Tibial nerve (tissue), 4 donors: ENCODE measurements around the gene MAPK10. TPM values are rescaled to one million over a fixed set of nuclear protein-coding genes. Genes with fewer than 3 reads are reported as not detected.

Experiments used
- DNase-seq, 2 donors: peaks; one replicate each; pipeline ENCODE4 v3.0.0-alpha.2; 2019; ENCODE audit warnings: low spot score in 2 of 2
- H3K27ac ChIP-seq, 4 donors: fragments of 200-600 bp; sonication (generic) in 3 of 4; one replicate each; pipeline ENCODE4 v1.5.1; 2017 to 2019; ENCODE audit warnings: mild to moderate bottlenecking in 1 of 4
- H3K27me3 ChIP-seq, 2 donors: fragments of 200-600 bp; sonication (generic) in 1 of 2; one replicate each; pipeline versions ENCODE4 v1.5.1 to v1.6.0; 2017 to 2019
- H3K36me3 ChIP-seq, 3 donors: fragments of 200-600 bp; sonication (generic); one replicate each; pipeline ENCODE4 v1.5.1; 2018 to 2019
- H3K4me1 ChIP-seq, 4 donors: fragments of 200-600 bp; sonication (generic) in 3 of 4; one replicate each; pipeline ENCODE4 v1.5.1; 2017 to 2019
- H3K4me3 ChIP-seq, 4 donors: fragments of 200-600 bp; sonication (generic) in 3 of 4; one replicate each; pipeline ENCODE4 v1.5.1; 2017 to 2019; ENCODE audit warnings: mild to moderate bottlenecking in 1 of 4, moderate library complexity in 1 of 4
- H3K9me3 ChIP-seq, 4 donors: fragments of 200-600 bp; sonication (generic) in 3 of 4; one replicate each; pipeline ENCODE4 v1.5.1; 2017 to 2019
- CTCF ChIP-seq, 5 experiments: fragments of 200-600 bp in 3 of 5; fragments of 450-650 bp in 2 of 5; sonication (generic) in 3 of 5; IDR thresholded peaks; one replicate each; pipeline ENCODE4 v1.5.1; 2016 to 2019; ENCODE audit warnings: antibody characterized with exemption in 5 of 5, mild to moderate bottlenecking in 3 of 5, moderate library complexity in 2 of 5
- EP300 ChIP-seq, 2 donors: sonication (generic); formaldehyde crosslinking; IDR thresholded peaks; one replicate each; pipeline ENCODE4 v1.6.1; 2017; ENCODE audit warnings: antibody characterized with exemption in 2 of 2, mild to moderate bottlenecking in 1 of 2
- POLR2A ChIP-seq, 2 donors: fragments of 450-650 bp; IDR thresholded peaks; one replicate each; pipeline ENCODE4 v1.6.1; 2017; ENCODE audit warnings: antibody characterized with exemption in 2 of 2, mild to moderate bottlenecking in 2 of 2, moderate library complexity in 2 of 2
- WGBS, 2 donors: methylation state at CpG; one replicate each; pipeline ENCODE4 v1.1.5; 2018; 5-methylcytosine and 5-hydroxymethylcytosine counted together
- total RNA-seq, 4 donors: library from RNA; depleted of rRNA; stranded (reverse); fragments of >200 nt; gene quantifications; one replicate each; pipeline ENCODE4 v1.1.0, GENCODE V29; 2016

MAPK10 gene
- total RNA-seq, 4 donors from 2014 or later, result 20.7 to 34.5 (median 28.0) TPM

GRCh38 chr4:86279293-86279960 is 80.4 kb downstream of the MAPK10 start:
- Histone ChIP-seq H3K9me3 (no peaks in the 10 kb centered on the region), H3K27ac (no peak overlapping the region), H3K27me3 (no peaks in the 10 kb centered on the region), H3K36me3 (no peaks in the 10 kb centered on the region), H3K4me3 (no peak overlapping the region), H3K4me1 (no peaks in the 10 kb centered on the region)
- no peak for DNase-seq
- WGBS, 2 donors, result 90 to 91% methylated on average over 5 of the region's 5 CpGs
- TF ChIP-seq CTCF (IDR thresholded peaks at IDR 0.05), result no peak
- TF ChIP-seq POLR2A (IDR thresholded peaks at IDR 0.05), result no peak
- no peak for TF ChIP-seq EP300 (IDR thresholded peaks at IDR 0.05)

GRCh38 chr4:86278126-86278525 is 81.7 kb downstream of the MAPK10 start:
- 21 to 37% methylated on average over 2 of the region's 2 CpGs for WGBS, 2 donors
- Histone ChIP-seq H3K4me1 (no peaks in the 10 kb centered on the region), H3K27me3 (no peaks in the 10 kb centered on the region), H3K4me3 (no peak overlapping the region), H3K27ac (no peak overlapping the region), H3K36me3 (no peaks in the 10 kb centered on the region), H3K9me3 (no peaks in the 10 kb centered on the region)
- no peak for DNase-seq
- TF ChIP-seq EP300 (IDR thresholded peaks at IDR 0.05) (no peak), CTCF (IDR thresholded peaks at IDR 0.05) (no peak), POLR2A (IDR thresholded peaks at IDR 0.05) (no peak)

GRCh38 chr4:86274642-86275041 is 85.2 kb downstream of the MAPK10 start:
- H3K9me3 ChIP-seq, result peaks cover 0 to 2% (median 0%) of the 10 kb centered on the region in 4 donors
- DNase-seq, result no peak
- H3K27me3 ChIP-seq, result no peaks in the 10 kb centered on the region
- H3K4me1 ChIP-seq, result no peaks in the 10 kb centered on the region
- TF ChIP-seq POLR2A (IDR thresholded peaks at IDR 0.05), result no peak
- no peak for TF ChIP-seq CTCF (IDR thresholded peaks at IDR 0.05)
- no peak for TF ChIP-seq EP300 (IDR thresholded peaks at IDR 0.05)
- H3K36me3 ChIP-seq, result no peaks in the 10 kb centered on the region
- H3K27ac ChIP-seq, result no peak overlapping the region
- H3K4me3 ChIP-seq, result no peak overlapping the region

GRCh38 chr4:86272669-86273068 is 87.2 kb downstream of the MAPK10 start:
- no peak overlapping the region for H3K27ac ChIP-seq
- TF ChIP-seq EP300 (IDR thresholded peaks at IDR 0.05), result no peak
- TF ChIP-seq POLR2A (IDR thresholded peaks at IDR 0.05), result no peak
- no peak for TF ChIP-seq CTCF (IDR thresholded peaks at IDR 0.05)
- H3K4me3 ChIP-seq, result no peak overlapping the region
- no peaks in the 10 kb centered on the region for H3K27me3 ChIP-seq
- WGBS, 2 donors, result 96 to 97% methylated on average over 1 of the region's 1 CpG
- no peaks in the 10 kb centered on the region for H3K36me3 ChIP-seq
- no peaks in the 10 kb centered on the region for H3K4me1 ChIP-seq
- H3K9me3 ChIP-seq, result peaks cover 0 to 2% (median 0%) of the 10 kb centered on the region in 4 donors
- DNase-seq, result no peak

GRCh38 chr4:86271057-86271456 is 88.8 kb downstream of the MAPK10 start:
- no peak for DNase-seq
- 89 to 92% methylated on average over 1 of the region's 1 CpG for WGBS, 2 donors
- Histone ChIP-seq H3K27me3 (no peaks in the 10 kb centered on the region), H3K9me3 (peaks cover 0 to 2% (median 0%) of the 10 kb centered on the region in 4 donors), H3K4me1 (no peaks in the 10 kb centered on the region), H3K27ac (no peak overlapping the region), H3K36me3 (no peaks in the 10 kb centered on the region), H3K4me3 (no peak overlapping the region)
- TF ChIP-seq CTCF (IDR thresholded peaks at IDR 0.05) (no peak), POLR2A (IDR thresholded peaks at IDR 0.05) (no peak)
